HepG2 (cell line): ENCODE measurements around the gene PMEL. TPM values are rescaled to one million over a fixed set of nuclear protein-coding genes. Genes with fewer than 3 reads are reported as not detected.
A peak's percentile ranks its signal among the peaks of the same experiment; 100 is the strongest.

ENCODE experiments used
- DBP ChIP-seq: sonication (generic); formaldehyde crosslinking; IDR thresholded peaks from 2 replicates; pipeline ENCODE4 v1.4.0; 2020; ENCODE audit warnings: missing genetic modification reagents; ENCODE audit errors: not compliant biosample characterization
- FOSL2 ChIP-seq: sonication (generic); formaldehyde crosslinking; IDR thresholded peaks from 2 replicates; pipeline ENCODE4 v1.4.0; 2020; ENCODE audit warnings: missing genetic modification reagents
- FOXK1 ChIP-seq: sonication (generic); formaldehyde crosslinking; IDR thresholded peaks from 2 replicates; pipeline ENCODE4 v1.4.0; 2020; ENCODE audit warnings: low read depth, missing genetic modification reagents, borderline replicate concordance
- FUBP1 ChIP-seq: sonication (generic); formaldehyde crosslinking; IDR thresholded peaks from 2 replicates; pipeline ENCODE4 v1.5.1; 2020; ENCODE audit warnings: missing genetic modification reagents, mild to moderate bottlenecking, borderline replicate concordance
- HMGA1 ChIP-seq: sonication (generic); formaldehyde crosslinking; conservative IDR thresholded peaks from 2 replicates; pipeline ENCODE4 v1.4.0; 2020; ENCODE audit warnings: missing genetic modification reagents
- JUN ChIP-seq: sonication (generic); formaldehyde crosslinking; IDR thresholded peaks from 2 replicates; pipeline ENCODE4 v1.4.0; 2020; ENCODE audit warnings: mild to moderate bottlenecking, missing genetic modification reagents
- KMT2B ChIP-seq: IDR thresholded peaks from 2 replicates; pipeline ENCODE4 v1.6.1; 2016; ENCODE audit warnings: missing genetic modification reagents, missing compliant biosample characterization
- LRRFIP1 ChIP-seq: sonication (generic); formaldehyde crosslinking; conservative IDR thresholded peaks from 2 replicates; pipeline ENCODE4 v1.4.0; 2020; ENCODE audit warnings: missing genetic modification reagents
- MAZ ChIP-seq, 2 experiments: sonication (generic) in 1 of 2; formaldehyde crosslinking in 1 of 2; IDR thresholded peaks; 2 replicates each; pipeline versions ENCODE4 v1.5.0 to v1.6.1; 2012 to 2020; ENCODE audit warnings: low read depth in 2 of 2, mild to moderate bottlenecking in 2 of 2, borderline replicate concordance in 1 of 2, improper control_type of control experiment in 1 of 2, low read length in 1 of 2, missing genetic modification reagents in 1 of 2, moderate library complexity in 1 of 2
- NKX3-1 ChIP-seq: sonication (generic); formaldehyde crosslinking; IDR thresholded peaks from 2 replicates; pipeline ENCODE4 v1.5.0; 2020; ENCODE audit warnings: missing genetic modification reagents
- PCBP2 ChIP-seq: fragments of 200-400 bp; formaldehyde crosslinking; optimal IDR thresholded peaks from 2 replicates; pipeline ENCODE3; 2018; ENCODE audit warnings: low read length, low read depth; ENCODE audit not compliant: poor library complexity, severe bottlenecking
- PHF5A ChIP-seq: IDR thresholded peaks from one replicate; pipeline ENCODE4 v1.6.1; 2018; ENCODE audit warnings: low read depth, missing genetic modification reagents; ENCODE audit not compliant: unreplicated experiment
- TAF1 ChIP-seq: sonication (generic); formaldehyde crosslinking; IDR thresholded peaks from 2 replicates; pipeline ENCODE4 v1.4.0; 2020; ENCODE audit warnings: missing genetic modification reagents
- THAP11 ChIP-seq: IDR thresholded peaks from 2 replicates; pipeline ENCODE4 v1.6.1; 2016; ENCODE audit warnings: missing biosample characterization, missing genetic modification reagents
- ZNF274 ChIP-seq: sonication (generic); formaldehyde crosslinking; IDR thresholded peaks from 2 replicates; pipeline ENCODE4 v1.5.1; 2020; ENCODE audit warnings: mild to moderate bottlenecking, missing genetic modification reagents
- ZNF501 ChIP-seq: sonication (generic); formaldehyde crosslinking; IDR thresholded peaks from 2 replicates; pipeline ENCODE4 v1.5.1; 2020; ENCODE audit warnings: mild to moderate bottlenecking, moderate library complexity, missing genetic modification reagents
- ZZZ3 ChIP-seq: sonication (generic); formaldehyde crosslinking; IDR thresholded peaks from 2 replicates; pipeline ENCODE4 v1.4.0; 2020; ENCODE audit warnings: missing genetic modification reagents, mild to moderate bottlenecking, borderline replicate concordance
- polyA plus RNA-seq, 8 experiments: library from polyadenylated mRNA; depleted of rRNA in 3 of 8; stranded (reverse) in 7 of 8; unstranded in 1 of 8; fragments of >200 nt; fragmentation: Illumina TruSeq in 4 of 8; extraction: Trizol in 4 of 8; gene quantifications; 2 replicates each; pipeline versions ENCODE4 v1.2.1 to v1.2.3, GENCODE V29; 2011 to 2016; ENCODE audit warnings: low read depth in 4 of 8, missing spikeins in 1 of 8, mixed read lengths in 1 of 8; ENCODE audit not compliant: insufficient read depth in 1 of 8
- total RNA-seq, 5 experiments: library from RNA; depleted of rRNA; stranded (reverse); fragments of >200 nt; fragmentation: Illumina TruSeq; extraction: Trizol; gene quantifications; 2 replicates each; pipeline ENCODE4 v1.2.3, GENCODE V29; 2016; ENCODE audit warnings: low read depth in 1 of 5
- TF ChIP-seq, protein P1 (sequence below): sonication (generic); formaldehyde crosslinking; conservative IDR thresholded peaks from 2 replicates; pipeline ENCODE4 v1.8.0; 2022; ENCODE audit warnings: mild to moderate bottlenecking, moderate library complexity, missing genetic modification reagents
- TF ChIP-seq, protein P2 (sequence below): sonication (generic); formaldehyde crosslinking; IDR thresholded peaks from 2 replicates; pipeline ENCODE4 v1.4.0; 2020; ENCODE audit warnings: mild to moderate bottlenecking, missing genetic modification reagents

Gene PMEL
- total and polyA plus RNA-seq, 2 of the 13 experiments (the other 11 are each of a cell fraction or from before 2014, with no cell fraction given), result 0.49 to 3.3 TPM

DNA sequence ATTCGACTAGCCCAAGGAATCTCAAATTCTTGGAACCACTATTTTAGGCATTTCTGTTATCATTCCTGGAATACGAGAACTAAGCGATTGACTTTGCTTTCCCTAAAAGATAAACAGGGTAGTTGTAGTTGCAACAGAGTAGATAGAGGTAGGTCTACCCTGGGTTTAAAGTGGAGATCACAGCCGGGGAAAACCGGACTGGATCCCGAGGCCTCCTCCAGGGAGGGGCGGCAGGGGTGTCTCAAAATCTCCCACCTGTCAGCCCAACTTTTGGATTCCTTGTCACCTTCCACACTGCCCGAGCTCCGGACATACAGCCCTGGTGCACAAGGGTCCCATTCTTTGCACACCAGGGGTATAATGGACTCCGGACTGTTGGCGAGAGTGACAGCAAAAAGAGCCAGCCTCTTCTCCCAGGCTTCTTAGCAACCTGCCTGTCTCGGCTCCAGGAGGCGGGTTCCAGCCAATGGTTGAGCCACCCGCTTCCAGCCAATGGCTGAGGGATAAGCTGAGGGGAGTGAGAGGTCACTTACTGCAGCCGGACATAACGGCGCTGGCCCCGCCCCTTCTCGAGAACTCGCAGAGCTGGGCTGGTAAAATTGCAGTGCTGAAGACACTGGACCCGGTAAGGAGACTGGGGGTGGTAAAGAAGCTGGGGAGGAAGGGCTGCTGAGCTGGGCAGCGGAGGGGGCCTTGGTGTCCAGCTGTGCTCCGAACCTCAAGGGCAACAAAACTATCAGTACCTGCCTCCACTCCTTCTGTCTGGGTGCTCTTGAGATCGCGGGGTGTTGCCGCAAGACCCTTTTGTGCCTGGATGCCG is 31.1 kb upstream of the PMEL start, which contains the start of gene SUOX (continued):
- TF ChIP-seq, protein P1, sequence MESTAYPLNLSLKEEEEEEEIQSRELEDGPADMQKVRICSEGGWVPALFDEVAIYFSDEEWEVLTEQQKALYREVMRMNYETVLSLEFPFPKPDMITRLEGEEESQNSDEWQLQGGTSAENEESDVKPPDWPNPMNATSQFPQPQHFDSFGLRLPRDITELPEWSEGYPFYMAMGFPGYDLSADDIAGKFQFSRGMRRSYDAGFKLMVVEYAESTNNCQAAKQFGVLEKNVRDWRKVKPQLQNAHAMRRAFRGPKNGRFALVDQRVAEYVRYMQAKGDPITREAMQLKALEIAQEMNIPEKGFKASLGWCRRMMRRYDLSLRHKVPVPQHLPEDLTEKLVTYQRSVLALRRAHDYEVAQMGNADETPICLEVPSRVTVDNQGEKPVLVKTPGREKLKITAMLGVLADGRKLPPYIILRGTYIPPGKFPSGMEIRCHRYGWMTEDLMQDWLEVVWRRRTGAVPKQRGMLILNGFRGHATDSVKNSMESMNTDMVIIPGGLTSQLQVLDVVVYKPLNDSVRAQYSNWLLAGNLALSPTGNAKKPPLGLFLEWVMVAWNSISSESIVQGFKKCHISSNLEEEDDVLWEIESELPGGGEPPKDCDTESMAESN (CRISPR knock-in tag), result 0 out of 2 replicates have a peak, but pooled peaks have one; percentile 54
- no peak for TF ChIP-seq LRRFIP1 (CRISPR knock-in tag)
- peak; percentile 71; the same call in 1 of the 2 replicates for TF ChIP-seq TAF1
- TF ChIP-seq, protein P2, sequence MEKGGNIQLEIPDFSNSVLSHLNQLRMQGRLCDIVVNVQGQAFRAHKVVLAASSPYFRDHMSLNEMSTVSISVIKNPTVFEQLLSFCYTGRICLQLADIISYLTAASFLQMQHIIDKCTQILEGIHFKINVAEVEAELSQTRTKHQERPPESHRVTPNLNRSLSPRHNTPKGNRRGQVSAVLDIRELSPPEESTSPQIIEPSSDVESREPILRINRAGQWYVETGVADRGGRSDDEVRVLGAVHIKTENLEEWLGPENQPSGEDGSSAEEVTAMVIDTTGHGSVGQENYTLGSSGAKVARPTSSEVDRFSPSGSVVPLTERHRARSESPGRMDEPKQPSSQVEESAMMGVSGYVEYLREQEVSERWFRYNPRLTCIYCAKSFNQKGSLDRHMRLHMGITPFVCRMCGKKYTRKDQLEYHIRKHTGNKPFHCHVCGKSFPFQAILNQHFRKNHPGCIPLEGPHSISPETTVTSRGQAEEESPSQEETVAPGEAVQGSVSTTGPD (CRISPR knock-in tag), result no peak
- peak; percentile 74; the same call in 1 of the 2 replicates for TF ChIP-seq NKX3-1
- peak; percentile 16 for TF ChIP-seq DBP
- 0 out of 2 replicates have a peak, but pooled peaks have one; percentile 10 for TF ChIP-seq FOSL2
- peak; percentile 86 for TF ChIP-seq ZNF501
- peak; percentile 53 for TF ChIP-seq PHF5A
- TF ChIP-seq PCBP2, result no peak
- TF ChIP-seq HMGA1, result no peak
- no peak for TF ChIP-seq ZZZ3 (CRISPR knock-in tag)
- peak; percentile 42; the same call in 1 of the 2 replicates for TF ChIP-seq KMT2B (CRISPR knock-in tag)
- no peak for TF ChIP-seq JUN (CRISPR knock-in tag)
- peak; percentile 81 for TF ChIP-seq THAP11 (CRISPR knock-in tag)
- TF ChIP-seq FUBP1 (CRISPR knock-in tag), result no peak
- peak; percentile 25; the same call in 1 of the 2 replicates for TF ChIP-seq MAZ (IDR thresholded peaks at IDR 0.05; ENCODE audit: borderline replicate concordance, low read depth, low read length)
- TF ChIP-seq MAZ (CRISPR knock-in tag; IDR thresholded peaks at IDR 0.05; ENCODE audit: low read depth), result no peak; the same call in 1 of the 2 replicates
- TF ChIP-seq ZNF274, result peak; percentile 23; the same call in 1 of the 2 replicates
- TF ChIP-seq FOXK1 (CRISPR knock-in tag), result peak; percentile 16; the same call in 1 of the 2 replicates
